GM06990 (cell line): ENCODE measurements around the gene C10orf67.

ENCODE experiments used
- DNase-seq: peaks from one replicate; pipeline ENCODE4 v3.0.0-alpha.2; 2011; ENCODE audit not compliant: insufficient read length; ENCODE audit errors: extremely low read depth
- H3K27me3 ChIP-seq: replicated peaks from 2 replicates; pipeline ENCODE4 v1.6.0; 2011; ENCODE audit warnings: low read length; ENCODE audit not compliant: control insufficient read depth, insufficient read depth
- H3K36me3 ChIP-seq: 2 replicates; pipeline ENCODE4 v1.5.1; 2011; ENCODE audit warnings: low read length; ENCODE audit not compliant: control insufficient read depth, insufficient read depth
- H3K4me3 ChIP-seq: replicated peaks from 2 replicates; pipeline ENCODE4 v1.5.1; 2011; ENCODE audit warnings: low read depth, mild to moderate bottlenecking, control low read depth, low read length
- TF ChIP-seq, protein P1 (sequence below): IDR thresholded peaks from 2 replicates; pipeline ENCODE4 v1.5.1; 2011; ENCODE audit warnings: low read length, control low read depth, mild to moderate bottlenecking, inconsistent platforms; ENCODE audit not compliant: insufficient read depth, poor library complexity, severe bottlenecking

The C10orf67 gene

DNA sequence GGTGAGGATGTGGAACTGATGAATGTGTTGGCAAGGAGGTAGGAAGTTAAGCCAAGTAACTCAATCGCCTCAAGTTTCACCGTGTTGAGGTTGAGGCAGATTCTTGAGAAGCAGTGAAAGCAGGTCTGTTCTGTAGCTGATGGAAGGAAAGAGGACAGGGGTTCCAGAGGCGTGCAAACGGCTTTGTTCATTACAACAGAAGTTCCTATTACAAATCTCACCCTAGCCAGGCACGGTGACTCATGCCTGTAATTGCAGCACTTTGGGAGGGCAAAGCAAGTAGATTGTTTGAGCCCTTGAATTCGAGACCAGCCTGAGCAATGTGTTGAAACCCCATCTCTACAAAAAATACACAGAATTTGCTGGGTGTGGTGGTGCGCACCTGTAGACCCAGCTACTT, 189.4 kb downstream of the C10orf67 start:
- Histone ChIP-seq H3K27me3 (no peaks in the 10 kb centered on the region), H3K36me3 (no peaks in the 10 kb centered on the region), H3K4me3 (no peak overlapping the region)
- TF ChIP-seq, protein P1, sequence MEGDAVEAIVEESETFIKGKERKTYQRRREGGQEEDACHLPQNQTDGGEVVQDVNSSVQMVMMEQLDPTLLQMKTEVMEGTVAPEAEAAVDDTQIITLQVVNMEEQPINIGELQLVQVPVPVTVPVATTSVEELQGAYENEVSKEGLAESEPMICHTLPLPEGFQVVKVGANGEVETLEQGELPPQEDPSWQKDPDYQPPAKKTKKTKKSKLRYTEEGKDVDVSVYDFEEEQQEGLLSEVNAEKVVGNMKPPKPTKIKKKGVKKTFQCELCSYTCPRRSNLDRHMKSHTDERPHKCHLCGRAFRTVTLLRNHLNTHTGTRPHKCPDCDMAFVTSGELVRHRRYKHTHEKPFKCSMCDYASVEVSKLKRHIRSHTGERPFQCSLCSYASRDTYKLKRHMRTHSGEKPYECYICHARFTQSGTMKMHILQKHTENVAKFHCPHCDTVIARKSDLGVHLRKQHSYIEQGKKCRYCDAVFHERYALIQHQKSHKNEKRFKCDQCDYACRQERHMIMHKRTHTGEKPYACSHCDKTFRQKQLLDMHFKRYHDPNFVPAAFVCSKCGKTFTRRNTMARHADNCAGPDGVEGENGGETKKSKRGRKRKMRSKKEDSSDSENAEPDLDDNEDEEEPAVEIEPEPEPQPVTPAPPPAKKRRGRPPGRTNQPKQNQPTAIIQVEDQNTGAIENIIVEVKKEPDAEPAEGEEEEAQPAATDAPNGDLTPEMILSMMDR = no peak
- no peak for DNase-seq
